ENCODE results near the gene UBTF.
"Not testable (repeated sequence)": the region's sequence is repeated elsewhere in the genome, so short reads cannot be mapped to it uniquely, and the experiment has no call there.

Gene UBTF

GRCh38 chr17:44254361-44255095 is 35.1 kb upstream of the UBTF start:
- no peak for TF ChIP-seq POLR2A (IDR thresholded peaks at IDR 0.05; ENCODE audit: low read depth, low read length)
- FAIRE-seq (no peak), DNase-seq (ENCODE audit: insufficient read length, low spot score) (no peak)

- TF ChIP-seq POLR2A (IDR thresholded peaks at IDR 0.05; ENCODE audit: low read depth, low read length): no peak
- DNase-seq (ENCODE audit: insufficient read length, low spot score) (no peak), FAIRE-seq (no peak)
These were observed 33.5 kb upstream of the UBTF start for GRCh38 chr17:44253006-44253405.

GRCh38 chr17:44251062-44251461 is 31.6 kb upstream of the UBTF start:
- DNase-seq (ENCODE audit: insufficient read length, low spot score) (no peak), FAIRE-seq (no peak)
- TF ChIP-seq POLR2A (IDR thresholded peaks at IDR 0.05; ENCODE audit: low read depth, low read length): no peak

GRCh38 chr17:44249501-44250246 is 30.2 kb upstream of the UBTF start:
- DNase-seq (ENCODE audit: insufficient read length, low spot score) (no peak), FAIRE-seq (no peak)
- no peak for TF ChIP-seq POLR2A (IDR thresholded peaks at IDR 0.05; ENCODE audit: low read depth, low read length)

GRCh38 chr17:44247876-44248736 is 28.6 kb upstream of the UBTF start:
- FAIRE-seq: no peak
- no peak for TF ChIP-seq POLR2A (IDR thresholded peaks at IDR 0.05; ENCODE audit: low read depth, low read length)
- no peak for DNase-seq (ENCODE audit: insufficient read length, low spot score)

GRCh38 chr17:44247440-44247841 is 28.0 kb upstream of the UBTF start:
- DNase-seq (ENCODE audit: insufficient read length, low spot score): no peak
- FAIRE-seq: no peak
- TF ChIP-seq POLR2A (IDR thresholded peaks at IDR 0.05; ENCODE audit: low read depth, low read length): no peak

GRCh38 chr17:44241106-44241624 is 21.7 kb upstream of the UBTF start:
- DNase-seq (ENCODE audit: insufficient read length, low spot score) (no peak), FAIRE-seq (no peak)
- no peak for TF ChIP-seq POLR2A (IDR thresholded peaks at IDR 0.05; ENCODE audit: low read depth, low read length)

- FAIRE-seq; DNase-seq (ENCODE audit: insufficient read length, low spot score): not testable (repeated sequence)
These were observed 18.4 kb upstream of the UBTF start for GRCh38 chr17:44237886-44238285.

- no peak for FAIRE-seq
These were observed 17.0 kb upstream of the UBTF start for GRCh38 chr17:44236444-44236991.

GRCh38 chr17:44235583-44235936 is 16.1 kb upstream of the UBTF start:
- FAIRE-seq (peak; percentile 70), DNase-seq (ENCODE audit: insufficient read length, low spot score) (peak; percentile 91)
- no peak for TF ChIP-seq POLR2A (IDR thresholded peaks at IDR 0.05; ENCODE audit: low read depth, low read length)

More at GRCh38 chr17:44236444-44236991, 17.0 kb upstream of the UBTF start:
- TF ChIP-seq POLR2A (IDR thresholded peaks at IDR 0.05; ENCODE audit: low read depth, low read length): no peak
- no peak for DNase-seq (ENCODE audit: insufficient read length, low spot score)

GRCh38 chr17:44233582-44233981 is 14.1 kb upstream of the UBTF start:
- no peak for TF ChIP-seq POLR2A (IDR thresholded peaks at IDR 0.05; ENCODE audit: low read depth, low read length)
- DNase-seq (ENCODE audit: insufficient read length, low spot score) (no peak), FAIRE-seq (no peak)

GRCh38 chr17:44232061-44232460 is 12.6 kb upstream of the UBTF start:
- DNase-seq (ENCODE audit: insufficient read length, low spot score) (no peak), FAIRE-seq (no peak)
- TF ChIP-seq POLR2A (IDR thresholded peaks at IDR 0.05; ENCODE audit: low read depth, low read length): no peak

GRCh38 chr17:44230140-44230539 is 10.7 kb upstream of the UBTF start:
- DNase-seq (ENCODE audit: insufficient read length, low spot score): no peak
- no peak for FAIRE-seq
- no peak for TF ChIP-seq POLR2A (IDR thresholded peaks at IDR 0.05; ENCODE audit: low read depth, low read length)

- no peak for TF ChIP-seq POLR2A (IDR thresholded peaks at IDR 0.05; ENCODE audit: low read depth, low read length)
- DNase-seq (ENCODE audit: insufficient read length, low spot score) (no peak), FAIRE-seq (no peak)
These were observed 9.6 kb upstream of the UBTF start for GRCh38 chr17:44229090-44229489.

Measured in H54 (cell line).